ENCODE results near the gene SH3TC1. TPM values are rescaled to one million over a fixed set of nuclear protein-coding genes. Genes with fewer than 3 reads are reported as not detected.

The SH3TC1 gene
- total and polyA plus RNA-seq, 2 of the 13 experiments (the other 11 are each of a cell fraction or from before 2014, with no cell fraction given), result 14.9 to 21.8 TPM

- H3K9me3 ChIP-seq (ENCODE audit: low read length), result no peaks in the 10 kb centered on the region
- ChIA-PET CTCF (ENCODE audit: low intra/inter-chr PET ratio, low total read pairs) (interaction anchor here (1.1 kb wide), 1 partner anchor 14 kb away, joined by 3 read pairs; no protein-coding TSS in a partner anchor), POLR2A (interaction anchor here (1.2 kb wide), 1 partner anchor 15 kb away, joined by 3 read pairs; no protein-coding TSS in a partner anchor)
- H3K4me2 ChIP-seq (ENCODE audit: low read depth, low read length), result peak overlapping the region; percentile 70
- H3K4me1 ChIP-seq (ENCODE audit: insufficient read depth, low read length), result peaks cover 66% of the 10 kb centered on the region
- no peak overlapping the region for H3K27ac ChIP-seq (ENCODE audit: extremely low read length, insufficient read depth, low read length)
- in situ Hi-C loops (cut with HindIII; ENCODE audit: extremely low pct_ligation_motif_present, low pct_unique_long_range_greater_than_20kb) (no loop called here), intact Hi-C loops (cut with micrococcal nuclease; ENCODE audit: unreplicated experiment) (loop anchor here (5.0 kb wide), 1 partner anchor 51 kb away; no protein-coding TSS in a partner anchor)
- H3K27me3 ChIP-seq (ENCODE audit: control insufficient read depth in 1 of 2, insufficient read depth in 2 of 2, low read length in 2 of 2), result peaks cover 7 to 50% of the 10 kb centered on the region in 2 experiments; a peak in 3 of 5 replicates
- no peaks in the 10 kb centered on the region for H4K20me1 ChIP-seq (ENCODE audit: insufficient read depth, low read length)
- no peaks in the 10 kb centered on the region for H3K79me2 ChIP-seq (ENCODE audit: insufficient read depth, low read length)
- H2AFZ ChIP-seq (ENCODE audit: low read length), result no peak overlapping the region
- ATAC-seq (peak; percentile 25), FAIRE-seq (no peak), DNase-seq (ENCODE audit: low spot score) (peak; percentile 33)
- BruUV-seq (replicated peaks), result no TSS peak
- WGBS (ENCODE audit: low lambda C conversion rate), result 11% methylated on average over 12 of the region's 23 CpGs
- no peaks in the 10 kb centered on the region for H3K36me3 ChIP-seq (replicated peaks in 1 of 2; ENCODE audit: control insufficient read depth in 1 of 2, insufficient read depth in 2 of 2, low read length in 2 of 2)
- H3K9ac ChIP-seq (ENCODE audit: insufficient read depth, low read depth, low read length), result peak overlapping the region; percentile 28
- H3K4me3 ChIP-seq (replicated peaks in 1 of 3; ENCODE audit: insufficient read depth in 1 of 3, low read depth in 2 of 3, low read length in 3 of 3), result peak overlapping the region in 2 of 3 experiments; percentile 31 to 49; a peak in 3 of 6 replicates
- TF ChIP-seq ZMAT5 (CRISPR knock-in tag; IDR thresholded peaks at IDR 0.05; ENCODE audit: borderline replicate concordance, low read depth) (no peak), ZNF503 (CRISPR knock-in tag; IDR thresholded peaks at IDR 0.05) (no peak), AGO1 (IDR thresholded peaks at IDR 0.05; ENCODE audit: low read depth, low read length, poor library complexity, severe bottlenecking) (no peak), ZNF703 (CRISPR knock-in tag; IDR thresholded peaks at IDR 0.05; ENCODE audit: borderline replicate concordance) (no peak), MEIS1 (CRISPR knock-in tag; IDR thresholded peaks at IDR 0.05; ENCODE audit: borderline replicate concordance) (no peak), MED8 (CRISPR knock-in tag; IDR thresholded peaks at IDR 0.05; ENCODE audit: insufficient replicate concordance) (no peak), MEF2D (CRISPR knock-in tag; IDR thresholded peaks at IDR 0.05) (0 out of 2 replicates have a peak, but pooled peaks have one; percentile 24), CBX5 (CRISPR knock-in tag; IDR thresholded peaks at IDR 0.05; ENCODE audit: borderline replicate concordance) (no peak), TEAD3 (CRISPR knock-in tag; optimal IDR thresholded peaks at IDR 0.05; ENCODE audit: borderline replicate concordance) (peak; percentile 42), ZFP36L1 (CRISPR knock-in tag; IDR thresholded peaks at IDR 0.05) (no peak), FOSL2 (CRISPR knock-in tag; IDR thresholded peaks at IDR 0.05) (peak; percentile 98), ZNF652 (CRISPR knock-in tag; IDR thresholded peaks at IDR 0.05; ENCODE audit: borderline replicate concordance, low read depth) (no peak), KAT7 (CRISPR knock-in tag; IDR thresholded peaks at IDR 0.05; ENCODE audit: borderline replicate concordance) (no peak), ZNF18 (CRISPR knock-in tag; IDR thresholded peaks at IDR 0.05; ENCODE audit: insufficient replicate concordance) (peak; percentile 55), CREBL2 (CRISPR knock-in tag; IDR thresholded peaks at IDR 0.05; ENCODE audit: borderline replicate concordance) (no peak), SIN3B (IDR thresholded peaks at IDR 0.05; ENCODE audit: low read length) (no peak), SOX13 (IDR thresholded peaks at IDR 0.05) (no peak), SOX13 (CRISPR knock-in tag; conservative IDR thresholded peaks at IDR 0.05 in 1 of 2, IDR thresholded peaks at IDR 0.05 in 1 of 2) (no peak), ZNF614 (CRISPR knock-in tag; IDR thresholded peaks at IDR 0.05; ENCODE audit: borderline replicate concordance) (0 out of 2 replicates have a peak, but pooled peaks have one; percentile 42), AHR (CRISPR knock-in tag; IDR thresholded peaks at IDR 0.05) (no peak), ZSCAN21 (CRISPR knock-in tag; IDR thresholded peaks at IDR 0.05; ENCODE audit: borderline replicate concordance) (no peak)
These were observed 7.8 kb upstream of the SH3TC1 start for GRCh38 chr4:8191136-8191747.

All from HepG2 (cell line).